B cell (primary cell): ENCODE results near the gene NRG2. TPM values are rescaled to one million over a fixed set of nuclear protein-coding genes. Genes with fewer than 3 reads are reported as not detected.

Source experiments
- ATAC-seq: fragments of 200-7000 bp; cut with Tn5 transposase; one replicate; pipeline ENCODE4 v1.10.0; 2021; ENCODE audit warnings: low read depth, mild to moderate bottlenecking, moderate number of reproducible peaks, moderate library complexity
- CTCF ChIA-PET: fragments of 350-600 bp; sonication (Branson Sonifier 250); formaldehyde crosslinking; loops from one replicate; lab custom pipeline; 2021; ENCODE audit warnings: antibody characterized with exemption, inconsistent platforms; lab: Charles Lee
- POLR2A ChIA-PET: fragments of 350-600 bp; sonication (Branson Sonifier 250); formaldehyde crosslinking; loops from one replicate; lab custom pipeline; 2021; ENCODE audit warnings: antibody characterized with exemption; lab: Charles Lee
- DNase-seq: peaks from one replicate; pipeline ENCODE4 v3.0.0; 2013
- H2AFZ ChIP-seq: 2 replicates; pipeline ENCODE4 v1.6.1; 2012; ENCODE audit warnings: mild to moderate bottlenecking, low read depth, low read length; ENCODE audit not compliant: insufficient read depth, poor library complexity, severe bottlenecking
- H3K27ac ChIP-seq, 2 donors: 1 replicate in 1 of 2; 2 replicates in 1 of 2; pipeline ENCODE4 v1.5.1; 2012 to 2013; ENCODE audit warnings: low read length in 2 of 2, mild to moderate bottlenecking in 2 of 2, moderate library complexity in 1 of 2
- H3K27me3 ChIP-seq, 4 experiments: fragments of 200-600 bp in 1 of 4; sonication (generic) in 1 of 4; replicated peaks in 1 of 4; 1 replicate in 2 of 4; 2 replicates in 2 of 4; pipeline versions ENCODE4 v1.6.1 to v1.7.0; 2013 to 2016; ENCODE audit warnings: low read length in 3 of 4, mild to moderate bottlenecking in 2 of 4, mixed read lengths in 1 of 4, moderate library complexity in 1 of 4; ENCODE audit not compliant: insufficient read depth in 4 of 4, control insufficient read depth in 3 of 4; ENCODE audit errors: control extremely low read depth in 1 of 4
- H3K36me3 ChIP-seq, 2 experiments: replicated peaks in 1 of 2; 1 replicate in 1 of 2; 2 replicates in 1 of 2; pipeline versions ENCODE4 v1.6.1 to v1.7.1; 2013; ENCODE audit warnings: low read length in 1 of 2; ENCODE audit not compliant: insufficient read depth in 2 of 2, control insufficient read depth in 1 of 2; ENCODE audit errors: control extremely low read depth in 1 of 2, extremely low read depth in 1 of 2
- H3K4me1 ChIP-seq, 2 donors: fragments of 200-600 bp in 1 of 2; sonication (generic) in 1 of 2; 1 replicate in 1 of 2; 2 replicates in 1 of 2; pipeline versions ENCODE4 v1.5.1 to v1.6.1; 2013 to 2017; ENCODE audit warnings: low read length in 2 of 2; ENCODE audit not compliant: control insufficient read depth in 2 of 2, insufficient read depth in 2 of 2
- H3K4me2 ChIP-seq: replicated peaks from 2 replicates; pipeline ENCODE3; 2012; ENCODE audit warnings: mild to moderate bottlenecking, low read depth, low read length; ENCODE audit not compliant: poor library complexity, severe bottlenecking
- H3K4me3 ChIP-seq, 5 experiments: fragments of 200-600 bp in 1 of 5; sonication (generic) in 1 of 5; 1 replicate in 3 of 5; 2 replicates in 2 of 5; pipeline versions ENCODE4 v1.5.1 to v1.7.0; 2011 to 2016; ENCODE audit warnings: low read length in 4 of 5, mild to moderate bottlenecking in 4 of 5, low read depth in 2 of 5, control low read depth in 1 of 5, moderate library complexity in 1 of 5; ENCODE audit not compliant: insufficient read depth in 1 of 5; ENCODE audit errors: control extremely low read depth in 1 of 5, extremely low read depth in 1 of 5
- H3K79me2 ChIP-seq: fragments of 200-600 bp; sonication (generic); one replicate; pipeline ENCODE4 v1.6.0; 2016; ENCODE audit warnings: low read length; ENCODE audit not compliant: control insufficient read depth, insufficient read depth
- H3K9ac ChIP-seq: fragments of 200-600 bp; sonication (generic); 2 replicates; pipeline ENCODE4 v1.6.1; 2017; ENCODE audit warnings: mild to moderate bottlenecking, low read length, moderate library complexity
- H3K9me3 ChIP-seq, 3 donors: one replicate each; pipeline versions ENCODE4 v1.6.1 to v1.7.1; 2013; ENCODE audit warnings: low read length in 2 of 3; ENCODE audit not compliant: control insufficient read depth in 2 of 3, insufficient read depth in 1 of 3; ENCODE audit errors: control extremely low read depth in 1 of 3
- H4K20me1 ChIP-seq: 2 replicates; pipeline ENCODE4 v1.6.0; 2012; ENCODE audit warnings: mild to moderate bottlenecking, low read length; ENCODE audit not compliant: insufficient read depth, control insufficient read depth, poor library complexity, severe bottlenecking
- H3K27ac Mint-ChIP-seq: one replicate; pipeline ENCODE4 v1.8.0; 2021; ENCODE audit warnings: mixed read lengths
- H3K27me3 Mint-ChIP-seq: one replicate; pipeline ENCODE4 v1.8.0; 2021; ENCODE audit warnings: mixed read lengths
- H3K4me1 Mint-ChIP-seq: one replicate; pipeline ENCODE4 v1.8.0; 2021; ENCODE audit warnings: mixed read lengths
- H3K4me3 Mint-ChIP-seq: one replicate; pipeline ENCODE4 v1.8.0; 2021; ENCODE audit warnings: mixed read lengths
- H3K9me3 Mint-ChIP-seq: one replicate; pipeline ENCODE4 v1.8.0; 2022; ENCODE audit warnings: mixed read lengths; ENCODE audit not compliant: insufficient read depth
- CTCF ChIP-seq: fragments of 200-600 bp; IDR thresholded peaks from one replicate; pipeline ENCODE4 v1.8.0; 2022; ENCODE audit warnings: antibody characterized with exemption, mild to moderate bottlenecking
- EZH2 ChIP-seq: IDR thresholded peaks from 2 replicates; pipeline ENCODE4 v1.6.1; 2012; ENCODE audit warnings: borderline replicate concordance, low read depth, mild to moderate bottlenecking, moderate library complexity, low read length; ENCODE audit not compliant: insufficient read depth, poor library complexity, severe bottlenecking
- WGBS: methylation state at CpG from one replicate; pipeline ENCODE4 v1.1.5; 2013; ENCODE audit warnings: missing lambda C conversion rate; ENCODE audit not compliant: insufficient coverage; 5-methylcytosine and 5-hydroxymethylcytosine counted together
- intact Hi-C: fragments of 100-400 bp; cut with micrococcal nuclease; formaldehyde crosslinking; loops from one replicate; pipeline ENCODE4 v1.10.0; 2022
- polyA plus RNA-seq: library from polyadenylated mRNA; depleted of rRNA; stranded (reverse); fragments of >200 nt; gene quantifications from 2 replicates; pipeline ENCODE4 v1.2.3, GENCODE V29; 2012
- total RNA-seq, 2 donors: library from RNA; stranded (reverse); fragments of 120-200 nt in 1 of 2; gene quantifications; 1 replicate in 1 of 2; 2 replicates in 1 of 2; pipeline versions ENCODE4 v1.2.3 to v1.2.4, GENCODE V29; 2013 to 2022

NRG2 gene
- total and polyA plus RNA-seq, 2 donors (not counting 1 experiment from before 2014, with no cell fraction given), result 0.13 to 0.15 TPM

- no peaks in the 10 kb centered on the region for H3K9me3 Mint-ChIP-seq
- H3K4me1 Mint-ChIP-seq, result no peaks in the 10 kb centered on the region
- Histone ChIP-seq H3K9me3 (no peaks in the 10 kb centered on the region), H3K4me1 (no peaks in the 10 kb centered on the region), H3K27ac (no peak overlapping the region), H3K27me3 (peaks cover 0 to 17% (median 3%) of the 10 kb centered on the region in 4 experiments), H4K20me1 (no peaks in the 10 kb centered on the region), H2AFZ (no peak overlapping the region), H3K4me3 (no peak overlapping the region), H3K36me3 (no peaks in the 10 kb centered on the region), H3K4me2 (no peak overlapping the region), H3K9ac (no peak overlapping the region), H3K79me2 (no peaks in the 10 kb centered on the region)
- TF ChIP-seq CTCF (no peak), EZH2 (no peak)
- 87% methylated on average over 9 of the region's 12 CpGs for WGBS
- ATAC-seq (no peak), DNase-seq (no peak)
- no peak overlapping the region for H3K27ac Mint-ChIP-seq
- ChIA-PET CTCF (interaction anchor here (0.5 to 1.8 kb wide), 3 partner anchors 12 to 51 kb away, joined by 3 to 5 read pairs (median 4); no protein-coding TSS in a partner anchor), POLR2A (no interaction called here)
- intact Hi-C loops, result no loop called here
- no peak overlapping the region for H3K4me3 Mint-ChIP-seq
- H3K27me3 Mint-ChIP-seq, result peaks cover 44% of the 10 kb centered on the region
Measured at GRCh38 chr5:139838381-139839197, 204.5 kb downstream of the NRG2 start.

- DNase-seq, result no peak
- Histone ChIP-seq H3K79me2 (no peaks in the 10 kb centered on the region), H3K27ac (no peak overlapping the region), H3K4me3 (no peak overlapping the region), H3K4me1 (no peaks in the 10 kb centered on the region), H3K4me2 (no peak overlapping the region), H3K9me3 (no peaks in the 10 kb centered on the region), H4K20me1 (no peaks in the 10 kb centered on the region), H2AFZ (no peak overlapping the region), H3K9ac (no peak overlapping the region), H3K36me3 (no peaks in the 10 kb centered on the region), H3K27me3 (peaks cover 0 to 14% (median 1%) of the 10 kb centered on the region in 4 experiments)
- H3K4me3 Mint-ChIP-seq, result no peak overlapping the region
- ATAC-seq, result no peak
- TF ChIP-seq CTCF, result no peak
- TF ChIP-seq EZH2, result no peak
- 89% methylated on average over 10 of the region's 10 CpGs for WGBS
- no peak overlapping the region for H3K27ac Mint-ChIP-seq
- H3K4me1 Mint-ChIP-seq, result no peaks in the 10 kb centered on the region
- intact Hi-C loops, result no loop called here
- H3K9me3 Mint-ChIP-seq, result no peaks in the 10 kb centered on the region
- POLR2A ChIA-PET, result no interaction called here
- peaks cover 41% of the 10 kb centered on the region for H3K27me3 Mint-ChIP-seq
- CTCF ChIA-PET, result interaction anchor here (1.8 kb wide), 1 partner anchor 50 kb away, joined by 5 read pairs; no protein-coding TSS in a partner anchor
Measured at GRCh38 chr5:139837711-139838380, 205.3 kb downstream of the NRG2 start.
